ENCODE measurements around the gene PRDM1.

The PRDM1 gene

DNA sequence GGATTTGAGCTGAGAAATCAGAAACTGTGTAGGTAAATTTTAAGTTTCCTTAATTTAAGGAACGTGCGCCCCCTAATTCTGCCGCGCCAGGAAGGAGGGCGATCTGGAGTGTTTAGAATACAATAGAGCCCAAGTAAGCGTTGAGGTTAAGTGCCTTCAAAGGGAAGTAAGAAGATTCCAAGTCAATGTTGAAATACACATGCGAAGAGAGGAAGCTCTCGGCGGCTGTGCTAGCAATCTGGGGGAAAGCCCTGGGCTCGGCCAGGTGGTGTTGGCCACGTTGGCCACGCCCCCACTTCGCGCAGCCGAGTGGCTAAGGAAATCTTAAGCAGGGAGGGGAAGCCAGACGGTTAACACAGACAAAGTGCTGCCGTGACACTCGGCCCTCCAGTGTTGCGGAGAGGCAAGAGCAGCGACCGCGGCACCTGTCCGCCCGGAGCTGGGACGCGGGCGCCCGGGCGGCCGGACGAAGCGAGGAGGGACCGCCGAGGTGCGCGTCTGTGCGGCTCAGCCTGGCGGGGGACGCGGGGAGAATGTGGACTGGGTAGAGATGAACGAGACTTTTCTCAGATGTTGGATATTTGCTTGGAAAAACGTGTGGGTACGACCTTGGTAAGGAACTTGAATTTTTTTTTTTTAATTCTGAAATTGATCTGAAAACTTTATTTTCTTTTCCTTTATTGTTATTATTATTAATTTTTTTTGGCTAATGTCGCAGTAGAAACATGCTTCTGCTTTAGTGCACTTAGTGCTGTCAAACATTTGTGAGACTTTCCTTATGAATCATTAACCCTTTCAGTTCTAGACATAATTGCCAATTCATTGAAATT is at the start of gene PRDM1:
TSS of gene PRDM1 (plus strand) at position 353 of the 830 bp plus-strand sequence. CDS start at position 571, 218 bp downstream.
- DNase-seq: peak; percentile 32

DNA sequence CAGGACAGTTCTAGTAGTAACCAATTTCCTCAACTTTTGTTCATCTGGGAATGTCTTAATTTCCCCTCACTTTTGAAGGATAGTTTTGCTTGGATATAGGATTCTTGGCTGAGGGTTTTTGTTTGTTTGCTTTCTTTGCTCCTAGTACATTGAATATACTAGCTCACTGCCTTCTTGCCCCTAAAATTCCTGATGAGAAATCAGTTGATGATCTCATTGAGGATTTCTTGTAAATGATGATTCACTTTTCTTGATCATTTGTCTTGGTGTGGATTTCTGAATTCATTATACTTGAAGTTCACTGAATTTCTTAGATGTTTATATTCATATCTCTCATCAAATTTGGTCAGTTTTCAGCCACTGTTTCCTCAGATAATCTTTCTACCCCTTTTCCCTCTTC is 49.1 kb upstream of the PRDM1 start:
- no peak for DNase-seq

DNA sequence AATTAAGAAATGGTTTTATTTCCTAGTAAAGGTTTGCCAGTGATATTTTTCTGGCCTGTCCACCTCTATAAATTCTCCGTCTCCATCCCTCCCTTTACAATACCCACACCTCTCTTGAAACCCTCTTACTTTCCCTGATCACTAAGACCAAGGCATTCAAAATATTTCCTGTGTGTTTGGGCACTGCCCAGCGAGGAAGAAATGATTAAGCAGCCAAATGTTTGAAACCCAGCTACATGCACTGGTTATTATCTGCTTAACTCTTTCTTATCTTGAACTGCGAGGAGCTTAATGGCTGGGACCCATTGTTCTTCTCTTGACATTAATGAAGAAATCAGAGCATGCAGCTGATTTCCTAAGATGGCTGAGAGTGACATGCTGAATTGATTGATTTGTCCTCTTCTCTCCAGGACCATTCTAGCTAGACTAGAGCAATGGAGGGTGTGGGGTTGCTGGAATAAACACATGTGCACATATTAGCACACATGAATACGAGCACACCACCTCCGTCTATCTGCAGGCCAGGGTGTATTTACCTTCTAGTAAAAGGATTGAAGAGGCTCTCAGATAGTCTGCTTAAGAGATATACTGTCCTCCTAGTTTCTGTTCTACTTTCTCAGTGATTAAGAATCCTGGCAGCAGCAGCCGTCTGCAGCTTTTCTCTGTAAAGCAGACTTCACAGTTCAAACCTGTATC is 46.1 kb upstream of the PRDM1 start:
- DNase-seq: no peak

DNA sequence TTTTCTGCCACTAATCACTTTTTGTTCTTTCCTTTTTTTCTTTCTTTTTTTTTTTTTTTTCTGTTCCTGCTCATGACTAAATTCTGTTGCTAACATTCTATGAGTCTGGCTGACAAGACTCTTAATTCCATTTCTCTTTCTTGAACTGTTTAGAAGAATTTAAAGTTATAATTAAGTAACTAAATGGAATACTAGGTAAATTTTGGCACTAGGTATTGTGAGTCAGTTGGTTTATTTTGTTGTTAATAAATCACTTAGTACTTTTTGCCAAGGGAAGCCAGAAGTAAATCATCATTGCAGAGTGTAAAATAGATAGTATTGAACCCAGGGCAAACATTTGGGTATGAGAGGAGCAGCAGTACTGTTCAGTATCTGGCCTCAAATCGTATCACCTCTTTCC is 42.0 kb upstream of the PRDM1 start:
- DNase-seq: no peak

DNA sequence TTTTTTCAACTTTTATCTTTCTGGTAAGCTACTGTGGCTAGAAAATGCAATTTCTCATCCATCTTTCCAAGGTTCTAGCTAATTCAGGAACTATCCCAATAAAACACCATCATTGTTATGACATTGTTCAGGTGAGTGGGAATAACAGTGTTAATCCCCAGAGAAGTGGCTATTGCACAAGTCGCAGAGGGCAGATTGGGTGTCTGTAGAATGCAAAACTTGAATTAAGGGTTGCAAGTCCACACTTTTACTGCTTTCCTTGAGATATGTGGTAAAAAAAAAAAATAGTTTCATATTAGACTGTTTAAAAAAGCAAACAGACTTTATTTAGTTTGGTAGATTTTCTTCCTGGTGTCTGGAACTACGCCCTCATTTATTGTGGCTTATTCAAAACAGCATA is 41.1 kb upstream of the PRDM1 start:
- no peak for DNase-seq

DNA sequence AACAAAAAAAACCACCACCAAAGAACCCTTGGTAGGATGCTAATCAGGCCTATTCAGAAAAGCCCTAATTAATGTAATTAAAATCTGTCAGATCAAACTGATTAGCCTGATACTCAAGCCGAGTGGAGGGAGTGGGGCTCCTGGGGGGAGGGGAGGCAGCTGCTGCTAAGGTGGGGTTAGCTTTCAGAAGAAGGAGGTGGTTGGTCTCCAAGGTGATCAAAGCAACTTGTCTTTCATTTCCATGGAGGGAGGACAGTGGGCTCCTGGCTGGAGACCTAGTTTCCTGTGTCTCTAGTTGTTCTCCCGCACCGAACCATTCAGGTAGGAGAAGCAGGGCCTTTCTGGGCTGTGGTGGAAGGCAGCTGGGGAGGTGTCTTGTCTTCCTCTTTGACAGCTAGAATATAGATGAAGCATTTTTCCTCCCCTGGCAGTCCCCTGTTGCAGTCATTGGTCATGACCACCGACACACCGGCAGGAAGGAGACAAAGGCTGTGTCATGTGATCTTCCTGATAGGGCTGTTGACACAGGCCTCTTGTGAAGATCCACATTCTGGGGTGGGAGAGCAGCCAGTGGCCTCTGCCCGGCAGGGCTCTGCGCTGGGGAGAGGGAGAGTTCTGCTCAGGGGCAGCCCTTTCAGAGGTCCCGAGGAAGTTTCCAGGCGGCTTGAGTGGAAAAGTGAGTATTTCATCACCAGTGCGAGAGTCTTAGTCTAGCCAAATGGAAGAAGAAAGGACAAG is 39.9 kb upstream of the PRDM1 start:
- DNase-seq: no peak

DNA sequence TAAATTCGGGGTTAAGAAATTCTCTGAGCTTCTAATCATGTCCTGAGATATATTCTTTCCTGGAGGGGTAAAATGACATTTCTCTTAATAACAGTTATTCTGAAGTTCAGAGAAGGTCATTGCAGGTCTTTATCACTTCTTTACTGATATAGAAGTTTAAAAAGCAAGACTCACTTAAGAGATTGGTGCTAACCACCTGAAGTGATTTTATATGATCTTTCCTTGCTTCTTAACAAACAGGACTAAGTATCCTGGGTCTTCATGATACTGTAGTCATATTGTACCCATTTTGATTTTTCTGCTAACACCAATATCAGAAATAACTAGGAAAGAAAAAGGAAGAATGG is 39.3 kb upstream of the PRDM1 start:
- no peak for DNase-seq

DNA sequence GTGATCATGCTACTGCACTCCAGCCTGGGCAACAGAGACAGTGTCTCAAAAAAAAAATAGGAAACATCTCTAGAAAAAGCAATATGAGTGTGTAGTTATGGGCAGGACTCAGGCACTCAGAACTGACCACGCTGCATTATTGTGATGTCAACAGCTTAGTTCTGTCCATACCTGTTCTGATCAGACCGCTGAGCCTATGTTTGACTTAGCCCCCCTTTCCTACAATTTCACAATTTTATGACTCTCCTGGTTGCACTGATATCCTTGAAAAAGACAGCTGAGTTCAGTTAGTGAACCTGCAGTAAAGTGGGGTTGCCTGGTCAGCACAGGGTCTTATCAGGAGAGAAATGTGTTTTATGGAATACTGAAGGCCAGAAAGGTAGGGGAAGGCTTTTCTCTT is 37.8 kb upstream of the PRDM1 start:
- no peak for DNase-seq

DNA sequence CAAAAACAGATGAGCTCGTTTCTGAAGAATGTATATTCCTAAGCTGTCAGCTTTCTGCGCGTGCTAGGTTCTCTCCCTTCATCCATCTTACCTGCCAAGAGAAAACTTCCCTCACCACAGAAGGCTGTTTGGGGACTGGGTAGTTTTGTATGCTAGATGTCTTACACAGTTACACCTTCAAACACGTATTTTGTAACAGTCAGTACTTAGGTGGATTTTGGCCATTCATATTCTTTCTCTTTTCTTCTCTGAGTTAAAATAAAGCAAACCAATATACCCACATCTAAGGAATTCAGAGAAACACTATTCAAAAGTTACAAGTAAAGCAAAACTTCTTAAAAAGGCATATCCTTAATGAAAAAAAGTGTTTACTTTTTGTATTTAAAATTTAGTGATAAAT is 35.6 kb upstream of the PRDM1 start:
- DNase-seq: no peak

DNA sequence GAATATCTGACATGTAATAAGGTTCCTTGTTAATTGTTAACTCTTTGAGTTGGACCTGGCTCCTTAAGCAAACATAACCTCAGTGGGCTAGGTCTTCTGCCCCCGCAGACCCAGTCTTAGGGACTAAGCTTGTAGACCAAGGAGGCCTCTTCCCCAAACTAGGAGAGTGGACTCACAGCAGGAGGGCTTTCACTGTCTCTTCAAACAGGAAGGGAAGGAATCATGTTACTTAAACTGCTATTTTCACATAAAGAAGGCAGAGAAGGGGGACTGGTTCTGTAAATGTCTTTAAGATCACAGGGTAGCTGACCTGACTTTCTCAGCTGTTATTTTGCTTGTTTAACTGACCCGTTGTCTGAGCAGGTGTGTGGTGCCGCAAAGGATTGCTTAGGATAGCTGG is 34.9 kb upstream of the PRDM1 start:
- DNase-seq: no peak

DNA sequence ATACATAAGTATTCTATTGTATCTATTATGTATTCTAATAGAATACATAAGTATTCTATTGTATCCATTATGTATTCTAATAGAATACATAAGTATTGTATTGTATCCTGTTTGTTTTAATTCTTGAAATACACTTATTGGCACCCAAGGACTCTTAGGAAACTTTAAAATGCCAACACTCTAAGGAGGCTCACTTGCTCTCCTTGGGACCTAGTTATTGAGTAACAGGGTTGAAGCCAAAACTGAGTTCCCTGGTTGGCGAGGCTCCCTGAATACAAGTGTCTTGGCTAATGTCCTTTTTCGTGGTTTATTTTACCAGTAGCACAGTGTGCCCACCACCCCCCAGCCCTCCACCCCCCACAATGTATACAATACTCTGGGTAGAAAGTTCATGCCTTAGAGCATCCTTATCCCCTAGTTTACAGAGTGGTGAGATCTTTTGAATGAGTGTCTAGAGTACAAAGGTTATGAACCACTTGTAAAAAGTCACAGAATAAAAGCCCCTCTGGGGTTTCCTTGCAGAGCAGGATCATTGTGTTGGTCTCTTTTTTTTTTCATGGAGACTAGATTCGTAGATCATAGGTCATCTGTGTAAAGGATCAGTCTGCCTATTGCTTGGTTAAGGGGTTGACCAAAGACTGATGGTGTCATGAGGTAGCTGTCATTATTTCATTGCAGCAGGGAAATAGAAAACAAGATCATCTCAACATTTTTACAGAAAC is 32.5 kb upstream of the PRDM1 start:
- DNase-seq: no peak

DNA sequence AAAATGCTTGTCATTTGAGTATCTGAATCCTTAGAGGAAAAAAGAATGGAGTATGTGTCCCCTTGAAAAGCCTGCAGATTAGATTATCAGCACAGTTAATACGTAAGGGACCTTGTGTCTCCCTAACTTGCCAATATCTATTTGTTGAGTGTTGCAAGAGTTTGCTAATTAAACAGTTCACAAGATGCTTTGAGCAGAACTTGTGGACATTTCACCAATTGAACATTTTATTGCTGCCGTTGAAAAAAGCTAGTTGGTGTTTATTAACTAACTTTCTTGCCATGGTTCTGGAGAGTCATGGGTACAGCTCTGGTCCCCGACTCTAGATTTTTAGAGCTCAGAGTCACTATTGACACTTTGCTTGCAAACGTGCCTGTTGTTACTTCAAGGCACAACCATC is 30.6 kb upstream of the PRDM1 start:
- DNase-seq: no peak

DNA sequence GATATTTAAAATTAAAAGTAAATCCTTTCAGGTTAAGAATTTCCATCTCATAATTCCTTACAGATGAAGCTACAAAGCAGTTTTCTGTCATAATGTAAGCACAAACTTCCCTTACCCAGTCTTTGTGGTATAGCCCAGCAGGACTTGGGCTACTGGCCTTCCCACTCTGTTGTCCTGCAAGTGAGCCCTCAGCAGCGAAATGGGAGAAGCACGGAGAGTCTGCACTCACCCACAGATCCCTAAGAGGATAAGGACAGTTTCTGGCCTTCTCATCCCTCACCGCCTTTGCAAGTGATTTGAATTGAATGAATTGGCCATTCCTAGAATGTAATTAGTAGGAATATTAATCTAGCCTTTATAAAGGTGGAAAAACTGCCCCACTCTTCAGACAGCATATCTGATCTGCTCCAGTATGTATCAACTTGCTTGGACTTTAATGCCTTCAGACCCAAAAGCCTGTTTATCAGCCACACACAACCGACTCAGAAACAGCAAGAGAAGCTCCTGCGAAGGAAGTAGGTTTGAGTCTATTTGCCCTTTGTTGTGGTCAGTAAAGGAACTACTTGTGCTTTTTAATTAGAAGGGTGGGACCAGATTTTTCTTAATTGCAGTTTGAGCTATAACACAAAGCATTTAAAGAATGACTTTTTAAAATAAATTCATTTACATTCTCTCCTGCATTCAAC is 29.9 kb upstream of the PRDM1 start:
- DNase-seq: no peak

DNA sequence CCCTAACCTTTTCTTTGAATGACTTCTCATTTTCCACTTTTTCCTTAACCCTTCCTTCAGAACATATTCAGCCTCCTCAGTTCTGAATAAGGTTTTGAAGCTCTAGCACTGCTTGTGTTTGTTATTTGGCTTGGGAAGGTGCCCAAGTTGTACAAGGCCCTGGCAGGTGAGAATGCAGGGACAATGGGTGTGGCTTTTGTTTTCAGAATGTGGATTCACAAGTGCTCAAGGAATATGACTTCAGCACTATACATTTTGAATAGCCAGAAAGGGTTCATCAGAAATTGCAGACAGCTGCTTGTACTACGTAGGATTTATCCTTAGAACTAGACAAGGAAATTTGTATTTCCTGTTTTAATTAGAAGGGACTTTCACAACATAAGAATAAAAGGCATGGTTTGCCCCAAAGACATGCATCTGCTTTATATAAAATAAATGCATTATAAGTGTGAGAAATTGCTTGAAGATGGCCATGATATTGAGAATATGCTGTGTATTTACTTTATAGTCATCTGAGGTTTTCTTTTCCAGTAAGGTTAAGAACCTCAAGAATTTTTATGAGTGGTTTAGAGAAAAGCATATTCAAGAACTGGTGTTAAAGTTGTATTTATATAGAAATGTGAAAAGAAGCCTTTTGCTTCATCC is 29.3 kb upstream of the PRDM1 start:
- no peak for DNase-seq

DNA sequence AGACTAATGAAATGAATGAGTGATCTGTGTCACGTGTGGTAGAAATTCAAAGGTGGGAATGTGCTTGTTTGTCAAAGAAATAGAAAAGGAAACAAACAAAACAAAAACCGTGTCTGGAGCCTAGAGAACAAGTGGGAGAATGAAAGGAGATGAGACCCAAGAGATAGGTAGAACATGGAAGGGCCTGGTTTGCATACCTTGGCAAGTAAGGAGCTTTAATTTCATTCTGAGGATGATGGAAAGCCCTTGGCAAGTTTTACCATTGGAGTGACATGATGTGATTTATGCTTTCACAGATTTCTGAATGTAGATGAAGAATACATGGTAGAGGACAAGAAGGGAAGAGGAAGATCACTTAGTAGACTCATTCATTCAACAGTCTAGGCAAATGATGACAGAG is 26.8 kb upstream of the PRDM1 start:
- no peak for DNase-seq

DNA sequence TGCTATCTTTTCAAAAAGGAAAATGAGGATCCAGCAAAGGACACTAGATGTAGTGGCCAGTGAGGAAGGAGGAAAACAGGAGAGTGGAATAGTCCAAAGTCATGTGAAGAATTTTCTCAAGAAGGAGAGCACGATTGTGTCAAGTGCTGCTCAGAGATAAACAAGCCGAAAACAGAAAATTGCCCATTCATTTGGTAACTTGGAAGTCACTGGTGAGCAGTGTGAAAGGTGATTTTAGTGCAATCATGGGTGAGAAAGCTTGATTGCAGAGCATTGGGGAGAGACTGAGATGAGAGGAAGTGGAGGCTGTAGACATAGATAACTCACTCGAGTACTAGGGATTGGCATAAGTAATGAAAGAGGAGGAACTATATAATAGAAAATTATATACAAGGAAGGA is 26.0 kb upstream of the PRDM1 start:
- DNase-seq: no peak

DNA sequence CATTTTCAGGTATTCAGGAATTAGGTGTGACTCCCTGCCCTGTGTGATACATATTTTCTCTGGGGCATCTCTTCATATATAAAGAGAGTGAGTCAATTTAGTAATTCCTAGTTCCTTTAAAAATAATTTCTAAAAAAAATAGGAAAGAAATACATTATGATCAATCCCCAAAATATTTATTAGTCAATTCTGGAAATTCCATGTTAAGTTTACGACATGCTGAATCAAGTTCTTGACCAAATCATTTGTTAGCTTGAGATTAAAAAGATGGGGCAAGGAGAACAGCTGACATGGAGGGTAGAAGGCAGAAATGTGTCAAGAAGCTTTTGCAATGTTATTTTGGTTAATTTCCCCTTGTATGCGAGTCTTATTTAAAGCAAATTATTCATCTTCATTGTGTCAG is 22.7 kb upstream of the PRDM1 start:
- DNase-seq: no peak

DNA sequence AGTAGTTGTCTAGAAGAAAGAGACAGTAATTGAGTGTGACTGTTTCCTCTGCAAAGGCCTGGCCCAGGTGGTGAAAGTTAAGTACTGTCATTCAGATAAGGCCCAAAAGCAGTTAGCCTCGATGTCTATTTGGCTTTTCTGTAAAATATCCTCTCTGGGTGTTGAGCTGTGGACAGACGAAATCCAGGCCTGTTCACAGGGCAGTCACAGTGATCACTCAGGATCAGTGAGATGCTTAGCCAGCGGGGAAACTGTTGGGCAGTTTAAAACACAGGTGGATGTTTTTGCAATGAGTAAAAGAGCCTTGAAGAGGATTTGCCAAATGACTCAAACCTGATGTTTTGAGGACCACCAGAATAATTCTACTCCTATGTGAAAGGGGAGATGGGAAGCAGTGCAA is 22.0 kb upstream of the PRDM1 start:
- no peak for DNase-seq

DNA sequence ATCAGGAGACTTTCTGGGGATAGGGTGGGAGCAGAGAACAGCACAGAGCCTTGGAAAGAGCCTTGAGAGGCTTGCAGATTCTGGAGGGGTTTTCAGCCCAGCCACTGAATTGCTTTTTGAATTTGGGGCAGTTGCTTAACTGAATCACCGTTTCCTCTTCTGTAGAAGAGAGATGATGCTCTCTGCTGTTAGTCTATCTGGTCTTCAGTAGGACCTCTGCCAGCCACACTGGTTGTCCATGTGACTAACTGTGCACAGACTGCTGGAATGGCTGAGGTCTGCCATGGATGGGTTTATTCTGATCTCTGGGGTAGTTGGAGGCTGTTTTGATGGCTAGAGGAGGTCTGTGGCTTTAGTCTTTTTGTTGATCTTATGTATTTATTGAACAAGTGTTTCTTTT is 21.4 kb upstream of the PRDM1 start:
- no peak for DNase-seq

DNA sequence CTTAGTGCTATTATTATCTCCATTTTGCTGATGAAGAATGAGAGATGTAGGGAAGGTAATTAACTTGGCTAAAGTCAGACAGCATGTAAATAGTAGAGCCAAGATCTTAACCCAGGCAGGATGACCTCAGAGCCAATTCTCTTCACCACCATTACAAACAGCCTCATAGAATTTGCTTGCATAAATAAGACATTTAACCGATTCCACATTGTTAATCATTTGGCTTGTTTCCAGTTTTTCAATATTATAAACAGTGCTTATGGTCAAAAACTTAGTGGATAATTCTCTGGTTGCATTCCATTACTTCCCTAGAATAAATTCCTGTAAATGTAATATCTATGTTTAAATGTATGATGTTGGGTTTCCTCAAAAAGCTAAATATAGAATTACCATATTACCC is 19.1 kb upstream of the PRDM1 start:
- no peak for DNase-seq

DNA sequence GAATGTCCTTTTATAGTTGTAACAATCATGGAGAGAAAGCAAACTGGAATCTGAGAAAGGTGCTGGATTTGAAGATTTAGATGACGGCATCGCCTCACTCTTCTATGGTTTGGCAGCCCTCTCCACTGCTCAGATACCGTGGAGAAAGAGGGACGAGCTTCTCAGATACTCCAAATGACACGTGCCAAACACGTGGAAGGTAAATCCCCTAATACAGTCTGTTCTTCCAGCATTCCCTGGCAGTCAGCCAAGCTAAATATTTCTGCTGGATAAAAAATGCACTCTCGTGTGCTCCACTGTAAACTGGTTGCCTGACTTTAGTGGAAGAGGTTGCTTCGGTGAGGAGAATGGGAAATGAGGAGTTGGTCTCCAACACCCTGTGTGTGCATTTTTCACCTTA is 16.7 kb upstream of the PRDM1 start:
- DNase-seq: no peak

DNA sequence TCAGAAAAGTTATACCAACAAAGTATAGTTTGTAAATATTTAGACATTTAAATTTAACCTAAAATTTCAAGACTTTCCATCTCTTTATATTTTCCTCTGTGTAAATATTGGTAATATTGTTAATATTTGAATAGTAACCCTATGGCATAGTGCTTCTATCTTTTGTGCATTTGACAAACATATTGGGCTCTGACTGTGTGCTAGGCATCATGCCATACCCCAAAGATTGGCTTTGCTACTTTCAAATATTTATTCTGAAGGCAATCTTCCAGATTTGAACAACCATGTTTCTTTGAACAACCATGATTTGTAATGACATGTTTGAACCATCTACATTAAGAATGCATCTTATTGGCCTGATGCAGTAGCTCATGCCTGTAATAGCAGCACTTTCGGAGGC is 15.5 kb upstream of the PRDM1 start:
- no peak for DNase-seq

All from midbrain (tissue), 1 donor.